ENCODE results near the gene EEF2KMT.

DNA sequence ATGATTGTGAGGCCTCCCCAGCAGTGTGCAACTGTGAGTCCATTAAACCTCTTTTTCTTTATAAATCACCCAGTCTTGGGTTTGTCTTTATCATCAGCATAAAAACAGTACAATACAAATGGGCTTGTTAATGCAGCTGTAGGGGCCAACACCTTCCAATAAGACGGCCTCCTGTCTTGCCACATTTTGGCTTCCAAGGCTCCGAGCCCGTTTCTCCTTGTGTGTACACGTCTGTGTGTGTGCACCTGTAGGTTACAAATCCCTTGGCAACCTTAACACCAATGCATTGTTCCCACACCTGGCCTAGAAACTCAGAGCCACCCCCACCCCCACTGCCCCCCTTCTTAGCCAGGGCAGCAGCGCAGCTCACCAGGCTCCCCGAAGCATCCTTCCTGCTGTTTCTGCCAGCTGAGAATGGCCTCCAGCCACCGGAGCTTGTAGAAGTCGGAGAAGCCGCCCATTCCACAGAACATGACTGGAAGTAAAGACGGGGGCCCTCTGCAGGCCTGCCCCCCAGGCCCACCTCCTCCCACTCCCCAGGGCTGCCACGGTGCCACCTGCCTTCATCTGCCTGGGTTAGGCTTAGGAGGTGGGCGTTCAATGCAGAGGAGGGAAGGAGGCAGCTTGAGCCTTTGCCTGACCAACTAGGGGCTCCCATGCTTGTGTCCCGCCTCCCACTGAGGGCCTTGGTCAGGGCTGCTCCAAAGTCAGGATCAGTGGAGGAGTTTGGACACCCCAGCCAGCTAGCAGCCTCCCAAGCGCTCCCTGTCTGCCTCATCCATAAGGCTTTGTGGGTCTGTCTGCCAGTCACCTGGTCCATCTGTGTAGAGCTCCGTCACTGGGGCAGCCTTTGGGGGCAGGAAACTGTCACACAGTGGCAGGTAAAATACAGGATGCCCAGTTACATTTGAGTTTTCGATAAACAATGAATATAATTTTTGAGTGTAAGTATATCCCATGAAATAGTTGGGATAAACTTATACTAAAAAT, 42.4 kb downstream of the EEF2KMT start:
- TF ChIP-seq, protein P1, sequence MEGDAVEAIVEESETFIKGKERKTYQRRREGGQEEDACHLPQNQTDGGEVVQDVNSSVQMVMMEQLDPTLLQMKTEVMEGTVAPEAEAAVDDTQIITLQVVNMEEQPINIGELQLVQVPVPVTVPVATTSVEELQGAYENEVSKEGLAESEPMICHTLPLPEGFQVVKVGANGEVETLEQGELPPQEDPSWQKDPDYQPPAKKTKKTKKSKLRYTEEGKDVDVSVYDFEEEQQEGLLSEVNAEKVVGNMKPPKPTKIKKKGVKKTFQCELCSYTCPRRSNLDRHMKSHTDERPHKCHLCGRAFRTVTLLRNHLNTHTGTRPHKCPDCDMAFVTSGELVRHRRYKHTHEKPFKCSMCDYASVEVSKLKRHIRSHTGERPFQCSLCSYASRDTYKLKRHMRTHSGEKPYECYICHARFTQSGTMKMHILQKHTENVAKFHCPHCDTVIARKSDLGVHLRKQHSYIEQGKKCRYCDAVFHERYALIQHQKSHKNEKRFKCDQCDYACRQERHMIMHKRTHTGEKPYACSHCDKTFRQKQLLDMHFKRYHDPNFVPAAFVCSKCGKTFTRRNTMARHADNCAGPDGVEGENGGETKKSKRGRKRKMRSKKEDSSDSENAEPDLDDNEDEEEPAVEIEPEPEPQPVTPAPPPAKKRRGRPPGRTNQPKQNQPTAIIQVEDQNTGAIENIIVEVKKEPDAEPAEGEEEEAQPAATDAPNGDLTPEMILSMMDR (IDR thresholded peaks at IDR 0.05), result no peak
- no peak for TF ChIP-seq POLR2A (IDR thresholded peaks at IDR 0.05; ENCODE audit: low read depth)
- no peak for TF ChIP-seq EP300 (IDR thresholded peaks at IDR 0.05)
